ENCODE measurements around the gene ANK3. TPM values are rescaled to one million over a fixed set of nuclear protein-coding genes. Genes with fewer than 3 reads are reported as not detected.

Gene ANK3
- total and polyA plus RNA-seq, 2 experiments from 2014 or later: 46.5 to 85.2 TPM

GRCh38 chr10:60197206-60197605 is 192.5 kb downstream of the ANK3 start:
- H3K4me3 ChIP-seq: no peak overlapping the region
- TF ChIP-seq ETS1 (IDR thresholded peaks at IDR 0.05): no peak
- TF ChIP-seq POLR2AphosphoS5 (IDR thresholded peaks at IDR 0.05; ENCODE audit: low read depth): no peak
- no peak for TF ChIP-seq ZNF462 (CRISPR knock-in tag; IDR thresholded peaks at IDR 0.05)
- no peak for TF ChIP-seq JUNB (IDR thresholded peaks at IDR 0.05; ENCODE audit: unreplicated experiment)
- no peak for TF ChIP-seq EZH2 (IDR thresholded peaks at IDR 0.05; ENCODE audit: low read depth, unreplicated experiment)
- no peak for TF ChIP-seq CTCF (conservative IDR thresholded peaks at IDR 0.05; ENCODE audit: low read depth in 2 of 2)
- TF ChIP-seq CREB1 (CRISPR knock-in tag; IDR thresholded peaks at IDR 0.05; ENCODE audit: low read depth): no peak
- no peak for TF ChIP-seq ZNF114 (CRISPR knock-in tag; IDR thresholded peaks at IDR 0.05)
- no peak for TF ChIP-seq EZH2phosphoT487 (IDR thresholded peaks at IDR 0.05; ENCODE audit: unreplicated experiment)
- TF ChIP-seq NANOG (IDR thresholded peaks at IDR 0.05; ENCODE audit: borderline replicate concordance): no peak
- no peak for TF ChIP-seq ZNF331 (CRISPR knock-in tag; IDR thresholded peaks at IDR 0.05; ENCODE audit: low read depth)
- no peak for TF ChIP-seq STAT1 (IDR thresholded peaks at IDR 0.05; ENCODE audit: unreplicated experiment)
- H3K4me2 ChIP-seq: no peak overlapping the region
- Mint-ChIP-seq H3K4me3 (no peak overlapping the region), H3K4me1 (no peaks in the 10 kb centered on the region), H3K9me3 (no peaks in the 10 kb centered on the region), H3K36me3 (ENCODE audit: low read depth) (no peaks in the 10 kb centered on the region), H3K27me3 (ENCODE audit: insufficient read depth, low read depth, poor library complexity) (no peaks in the 10 kb centered on the region), H3K27ac (no peak overlapping the region)
- H3K79me2 ChIP-seq (replicated peaks; ENCODE audit: insufficient read depth): no peaks in the 10 kb centered on the region
- H3K27ac ChIP-seq (ENCODE audit: low read depth): no peak overlapping the region
- H3K27me3 ChIP-seq (ENCODE audit: insufficient read depth): no peaks in the 10 kb centered on the region
- no peak for DNase-seq (ENCODE audit: low spot score)
- no peaks in the 10 kb centered on the region for H3K9me2 ChIP-seq (ENCODE audit: insufficient read depth)
- no peak for ATAC-seq
- no peak overlapping the region for H2AFZ ChIP-seq
- H3K4me1 ChIP-seq (ENCODE audit: insufficient read depth): no peaks in the 10 kb centered on the region
- no peaks in the 10 kb centered on the region for H3F3A ChIP-seq (replicated peaks; ENCODE audit: low read depth)
- no peaks in the 10 kb centered on the region; the same call in 1 of the 2 replicates for H4K20me1 ChIP-seq (replicated peaks; ENCODE audit: insufficient read depth)
- 0 out of 2 replicates have a peak, but pooled peaks cover 5% of the 10 kb centered on the region for H3K36me3 ChIP-seq (ENCODE audit: insufficient read depth)

Measured in GM23338 (cell line).